GM10248 (cell line): ENCODE measurements around the gene GNAT1.

Experiments
- CTCF ChIA-PET: fragments of 300-600 bp; sonication (Branson Sonifier 250); formaldehyde crosslinking; extraction: SDS; loops from one replicate; lab custom pipeline; 2021; ENCODE audit warnings: antibody characterized with exemption; lab: Yijun Ruan, JAX
- POLR2A ChIA-PET: fragments of 350-650 bp; sonication (Branson Sonifier 250); formaldehyde crosslinking; extraction: SDS; loops from one replicate; lab custom pipeline; 2020; ENCODE audit warnings: antibody characterized with exemption; lab: Yijun Ruan, JAX
- DNase-seq: peaks from one replicate; pipeline ENCODE4 v3.0.0; 2012; ENCODE audit errors: extremely low spot score
- TF ChIP-seq, protein P1 (sequence below): IDR thresholded peaks from 2 replicates; pipeline ENCODE4 v1.5.1; 2012; ENCODE audit warnings: mild to moderate bottlenecking, low read depth; ENCODE audit errors: extremely low read depth, missing control alignments, control extremely low read depth

Gene GNAT1

DNA sequence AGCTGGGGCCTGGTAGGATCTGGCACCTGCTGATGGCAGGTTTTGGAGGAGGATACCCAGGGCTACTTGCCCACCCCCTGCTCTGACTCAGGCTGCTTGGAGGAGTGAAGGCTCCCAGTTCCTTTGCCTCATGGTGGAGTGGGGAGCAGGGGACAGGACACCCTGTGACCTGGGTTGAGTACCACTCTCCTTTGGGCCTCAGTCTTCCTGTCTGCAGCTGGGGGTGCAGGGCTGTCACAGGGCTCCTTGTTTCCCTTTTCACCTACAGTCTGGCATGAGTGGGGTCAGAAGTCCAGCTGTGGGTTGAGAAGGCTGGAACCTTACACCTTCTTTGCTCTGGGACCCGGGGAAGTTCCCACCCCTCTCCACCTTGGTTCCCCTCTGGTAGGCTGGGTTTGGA, 21.6 kb upstream of the GNAT1 start:
- ChIA-PET POLR2A (no interaction called here), CTCF (interaction anchor here (1.3 to 1.7 kb wide), 2 partner anchors 13 to 35 kb away, joined by 3 to 5 read pairs; no protein-coding TSS in a partner anchor)
- TF ChIP-seq, protein P1, sequence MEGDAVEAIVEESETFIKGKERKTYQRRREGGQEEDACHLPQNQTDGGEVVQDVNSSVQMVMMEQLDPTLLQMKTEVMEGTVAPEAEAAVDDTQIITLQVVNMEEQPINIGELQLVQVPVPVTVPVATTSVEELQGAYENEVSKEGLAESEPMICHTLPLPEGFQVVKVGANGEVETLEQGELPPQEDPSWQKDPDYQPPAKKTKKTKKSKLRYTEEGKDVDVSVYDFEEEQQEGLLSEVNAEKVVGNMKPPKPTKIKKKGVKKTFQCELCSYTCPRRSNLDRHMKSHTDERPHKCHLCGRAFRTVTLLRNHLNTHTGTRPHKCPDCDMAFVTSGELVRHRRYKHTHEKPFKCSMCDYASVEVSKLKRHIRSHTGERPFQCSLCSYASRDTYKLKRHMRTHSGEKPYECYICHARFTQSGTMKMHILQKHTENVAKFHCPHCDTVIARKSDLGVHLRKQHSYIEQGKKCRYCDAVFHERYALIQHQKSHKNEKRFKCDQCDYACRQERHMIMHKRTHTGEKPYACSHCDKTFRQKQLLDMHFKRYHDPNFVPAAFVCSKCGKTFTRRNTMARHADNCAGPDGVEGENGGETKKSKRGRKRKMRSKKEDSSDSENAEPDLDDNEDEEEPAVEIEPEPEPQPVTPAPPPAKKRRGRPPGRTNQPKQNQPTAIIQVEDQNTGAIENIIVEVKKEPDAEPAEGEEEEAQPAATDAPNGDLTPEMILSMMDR: no peak
- no peak for DNase-seq

DNA sequence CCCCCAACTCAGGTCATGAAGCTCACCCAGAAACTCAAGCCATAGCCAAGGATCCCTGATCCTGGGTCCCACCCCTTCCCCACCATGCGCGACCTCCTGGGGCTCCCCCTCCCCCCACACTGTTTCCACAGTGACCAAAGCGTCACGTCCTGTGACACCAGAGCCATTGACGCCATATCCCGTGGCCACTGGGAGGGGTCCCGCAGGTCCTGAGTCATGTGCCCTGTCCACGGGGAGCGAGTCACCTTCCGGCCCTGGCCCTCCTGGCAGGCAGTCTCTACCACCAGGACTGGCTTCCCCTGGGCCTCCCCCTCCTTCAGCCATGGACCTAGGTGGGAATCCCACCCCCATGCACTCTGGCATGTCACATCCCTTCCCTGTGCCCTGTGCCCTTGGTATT, 20.7 kb upstream of the GNAT1 start:
- ChIA-PET POLR2A (no interaction called here), CTCF (interaction anchor here (1.3 to 1.7 kb wide), 2 partner anchors 12 to 36 kb away, joined by 3 to 5 read pairs; no protein-coding TSS in a partner anchor)
- DNase-seq: no peak
- TF ChIP-seq, protein P1: no peak

DNA sequence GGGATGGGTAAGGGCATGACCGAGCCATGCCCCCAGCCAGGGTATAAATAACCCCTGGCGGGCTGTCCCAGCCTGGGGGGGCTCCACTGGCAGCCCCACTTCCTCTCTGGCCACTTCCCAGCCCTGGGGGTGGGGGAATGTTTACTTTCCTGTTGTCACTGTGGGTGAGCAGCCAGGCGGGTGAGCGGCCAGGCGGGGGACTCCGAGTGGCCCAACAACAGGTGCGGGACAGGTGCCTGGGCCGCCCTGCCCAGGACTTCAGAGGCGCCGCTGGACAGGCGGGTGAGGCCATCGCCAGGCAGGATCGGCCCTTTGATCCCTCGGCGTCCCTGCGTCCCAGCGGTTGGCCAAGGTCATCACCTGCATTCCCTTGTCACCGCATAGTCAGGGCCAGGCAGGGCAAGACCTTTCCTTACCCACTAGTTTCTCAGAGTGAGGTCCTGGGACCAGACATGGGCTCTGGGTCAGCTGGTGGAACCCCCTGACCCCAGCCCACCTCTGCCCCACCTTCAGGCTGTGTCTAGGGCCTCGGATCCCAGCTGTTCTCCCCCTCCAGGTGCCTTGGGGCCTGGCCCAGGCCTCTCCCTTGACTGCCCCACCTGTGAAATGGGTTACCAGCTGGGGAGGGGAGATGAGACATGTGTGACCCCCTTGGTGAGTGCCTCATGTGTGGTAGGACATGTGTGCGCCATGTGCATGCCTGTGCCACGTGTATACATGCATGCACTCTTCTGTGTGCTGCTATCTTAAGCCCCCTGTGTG, 19.7 kb upstream of the GNAT1 start:
- no peak for DNase-seq
- ChIA-PET CTCF (interaction anchor here (1.4 to 1.7 kb wide), 2 partner anchors 54 to 88 kb away, joined by 4 to 5 read pairs; no protein-coding TSS in a partner anchor), POLR2A (interaction anchor here (0.6 kb wide), 1 partner anchor 109 kb away, joined by 3 read pairs; no protein-coding TSS in a partner anchor)
- TF ChIP-seq, protein P1: no peak

DNA sequence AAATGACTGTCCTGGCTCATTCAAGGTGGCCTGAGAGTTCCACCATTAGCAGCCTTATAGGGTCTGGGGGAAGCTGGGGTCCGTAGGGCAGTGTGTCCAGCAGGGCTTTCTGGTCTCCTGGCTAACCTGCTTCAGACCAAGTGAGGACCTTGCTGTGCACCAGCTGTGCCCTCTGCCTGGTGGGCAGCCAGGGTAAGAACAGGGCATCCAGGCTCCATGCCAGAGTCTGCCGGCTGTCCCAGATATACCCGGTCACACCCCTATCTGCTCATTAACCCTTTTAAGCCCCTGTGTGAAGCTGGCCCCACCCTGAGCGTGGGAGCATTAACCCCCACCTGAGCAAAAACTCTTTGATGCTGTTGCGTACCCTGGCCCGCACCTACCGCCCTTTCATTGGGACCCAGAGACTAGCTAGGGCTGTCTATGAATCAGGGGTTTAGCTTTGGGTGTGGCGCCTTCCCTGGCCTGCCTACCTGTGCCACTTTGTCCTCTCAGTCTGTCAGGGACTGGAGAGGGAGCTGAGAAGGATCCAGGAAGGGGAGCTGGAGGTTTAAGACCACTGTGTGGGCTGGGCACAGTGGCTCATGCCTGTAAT, 18.7 kb upstream of the GNAT1 start:
- ChIA-PET CTCF (interaction anchor here (1.2 to 1.7 kb wide), 5 partner anchors 9 to 87 kb away, joined by 4 to 5 read pairs (median 5); no protein-coding TSS in a partner anchor), POLR2A (interaction anchor here (0.6 kb wide), 1 partner anchor 108 kb away, joined by 3 read pairs; no protein-coding TSS in a partner anchor)
- TF ChIP-seq, protein P1: no peak
- DNase-seq: no peak

DNA sequence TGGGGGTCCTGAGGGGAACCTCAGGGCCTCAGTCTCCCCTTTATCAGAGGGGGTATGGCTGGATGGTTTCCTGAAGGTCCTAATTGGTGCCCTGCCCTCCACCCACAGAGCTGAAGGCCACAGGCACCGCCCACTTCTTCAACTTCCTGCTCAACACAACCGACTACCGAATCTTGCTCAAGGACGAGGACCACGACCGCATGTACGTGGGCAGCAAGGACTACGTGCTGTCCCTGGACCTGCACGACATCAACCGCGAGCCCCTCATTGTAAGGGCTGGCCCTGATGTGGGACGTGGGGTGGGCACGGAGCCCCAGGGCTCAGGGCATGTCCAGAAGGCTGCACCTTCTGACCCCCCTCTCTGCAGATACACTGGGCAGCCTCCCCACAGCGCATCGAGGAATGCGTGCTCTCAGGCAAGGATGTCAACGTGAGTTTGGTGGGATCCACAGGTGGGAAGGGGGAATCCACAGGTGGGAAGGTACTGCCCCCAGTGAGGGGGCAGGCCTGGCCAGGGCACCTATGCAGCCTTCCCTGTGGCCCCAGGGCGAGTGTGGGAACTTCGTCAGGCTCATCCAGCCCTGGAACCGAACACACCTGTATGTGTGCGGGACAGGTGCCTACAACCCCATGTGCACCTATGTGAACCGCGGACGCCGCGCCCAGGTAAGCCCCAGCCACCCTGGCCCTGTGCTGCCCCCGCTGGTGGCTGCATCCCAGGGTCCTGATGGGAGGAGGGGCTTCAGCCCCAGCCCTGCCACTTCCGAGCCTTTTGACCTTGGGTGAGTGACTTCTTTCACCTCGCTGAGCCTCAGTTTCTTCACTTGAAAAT, 17.5 kb upstream of the GNAT1 start:
- CTCF ChIA-PET: interaction anchor here (0.8 to 1.7 kb wide), 5 partner anchors 8 to 21 kb away, joined by 3 to 5 read pairs (median 4); no protein-coding TSS in a partner anchor
- no peak for DNase-seq
- TF ChIP-seq, protein P1: no peak
- POLR2A ChIA-PET: interaction anchor here (0.5 kb wide), 1 partner anchor 154 kb away, joined by 4 read pairs; no protein-coding TSS in a partner anchor

DNA sequence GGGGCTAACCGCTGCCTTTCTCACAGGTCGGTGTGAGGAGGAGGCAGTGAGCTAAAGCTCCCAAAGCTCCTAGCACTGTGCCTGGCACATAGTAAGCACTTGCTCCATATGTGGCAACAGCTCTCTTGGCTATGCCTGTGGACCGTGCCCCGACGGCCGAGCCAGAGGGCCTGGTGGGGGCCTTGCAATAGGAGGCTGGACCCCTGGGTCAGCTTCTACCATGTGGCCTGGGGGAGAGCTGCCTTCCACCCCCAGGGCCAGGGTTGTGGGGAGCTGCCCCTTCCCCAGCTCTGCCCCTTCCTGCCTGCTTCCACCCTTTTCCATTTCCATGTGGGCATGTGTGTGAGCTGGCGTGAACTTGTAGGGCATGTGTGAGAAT, 16.9 kb upstream of the GNAT1 start:
- TF ChIP-seq, protein P1: no peak
- CTCF ChIA-PET: interaction anchor here (0.8 to 1.0 kb wide), 2 partner anchors 16 to 18 kb away, joined by 3 read pairs; no protein-coding TSS in a partner anchor
- POLR2A ChIA-PET: interaction anchor here (0.5 kb wide), 1 partner anchor 155 kb away, joined by 4 read pairs; no protein-coding TSS in a partner anchor
- no peak for DNase-seq
